ENCODE measurements around the gene SHLD2.
A peak's percentile ranks its signal among the peaks of the same experiment; 100 is the strongest.
"Not testable (repeated sequence)": the region's sequence is repeated elsewhere in the genome, so short reads cannot be mapped to it uniquely, and the experiment has no call there.

SHLD2 gene

DNA sequence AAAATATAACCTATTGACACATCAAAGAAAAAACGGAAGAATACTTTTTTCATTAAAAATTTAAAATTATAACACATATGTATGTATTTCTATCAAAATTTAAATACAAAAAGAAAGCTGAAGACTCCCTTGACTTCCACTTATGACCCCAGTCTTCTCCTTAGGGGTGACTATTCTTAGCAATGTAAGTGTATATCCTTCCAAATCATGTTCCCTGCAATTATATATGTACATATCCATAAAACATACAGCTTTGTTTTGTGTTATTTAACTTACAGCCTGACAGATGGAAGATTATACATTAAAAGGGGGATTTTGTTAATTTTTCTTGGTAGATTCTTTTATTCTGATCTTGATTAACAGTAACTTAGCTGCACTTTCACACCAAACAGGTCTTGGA, 9.5 kb upstream of the SHLD2 start:
- DNase-seq (ENCODE audit: low spot score): no peak

GRCh38 chr10:87089746-87090145, 5.3 kb upstream of the SHLD2 start:
- DNase-seq (ENCODE audit: low spot score): no peak

DNA sequence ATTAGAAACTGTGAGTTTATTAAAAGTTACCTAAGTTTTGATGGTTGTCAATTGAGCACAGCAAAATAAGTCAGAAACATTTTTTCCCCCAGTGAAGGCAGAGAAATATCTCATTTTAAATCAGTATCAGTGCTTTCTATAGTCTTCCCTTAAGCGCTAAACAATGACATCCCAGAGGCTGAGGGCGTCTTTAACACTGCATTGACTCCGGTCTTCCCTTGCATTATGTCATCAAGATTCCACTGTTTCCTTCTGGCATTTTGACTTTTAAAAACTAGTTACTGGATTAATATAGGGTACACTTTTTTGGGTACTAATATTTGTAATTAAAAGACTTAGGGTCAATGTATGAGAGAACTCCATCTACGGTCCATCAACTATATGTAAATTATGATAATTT, 4.2 kb upstream of the SHLD2 start:
- DNase-seq (ENCODE audit: low spot score): no peak

GRCh38 chr10:87092376-87092860, 2.6 kb upstream of the SHLD2 start:
- no peak for DNase-seq (ENCODE audit: low spot score)

- DNase-seq (ENCODE audit: low spot score): no peak
Measured at GRCh38 chr10:87092861-87093631, 2.0 kb upstream of the SHLD2 start.

GRCh38 chr10:87093632-87094372, 1.2 kb upstream of the SHLD2 start:
- DNase-seq (ENCODE audit: low spot score): peak; percentile 45

GRCh38 chr10:87095236-87095945, 385 bp downstream of the SHLD2 start:
- peak; percentile 70 for DNase-seq (ENCODE audit: low spot score)

GRCh38 chr10:87101996-87102395, 7.0 kb downstream of the SHLD2 start:
- DNase-seq (ENCODE audit: low spot score): no peak

DNA sequence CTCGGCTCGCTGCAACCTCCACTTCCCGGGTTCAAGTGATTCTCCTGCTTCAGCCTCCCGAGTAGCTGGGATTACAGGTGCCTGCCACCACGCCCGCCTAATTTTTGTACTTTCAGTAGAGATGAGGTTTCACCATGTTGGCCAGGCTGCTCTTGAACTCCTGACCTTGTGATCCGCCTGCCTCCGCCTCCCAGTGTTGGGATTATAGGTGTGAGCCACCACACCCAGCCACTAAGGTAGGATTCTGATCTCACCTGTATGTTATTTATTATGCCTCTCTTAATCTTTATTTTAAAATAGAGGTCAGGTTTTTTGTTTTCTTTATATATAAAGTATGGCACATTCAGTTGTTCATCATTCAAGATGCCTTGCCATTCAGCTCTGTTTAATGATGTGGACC, 9.7 kb downstream of the SHLD2 start:
- not testable (repeated sequence) for DNase-seq (ENCODE audit: low spot score)

GRCh38 chr10:87105446-87106124, 10.6 kb downstream of the SHLD2 start:
- DNase-seq (ENCODE audit: low spot score): no peak

DNA sequence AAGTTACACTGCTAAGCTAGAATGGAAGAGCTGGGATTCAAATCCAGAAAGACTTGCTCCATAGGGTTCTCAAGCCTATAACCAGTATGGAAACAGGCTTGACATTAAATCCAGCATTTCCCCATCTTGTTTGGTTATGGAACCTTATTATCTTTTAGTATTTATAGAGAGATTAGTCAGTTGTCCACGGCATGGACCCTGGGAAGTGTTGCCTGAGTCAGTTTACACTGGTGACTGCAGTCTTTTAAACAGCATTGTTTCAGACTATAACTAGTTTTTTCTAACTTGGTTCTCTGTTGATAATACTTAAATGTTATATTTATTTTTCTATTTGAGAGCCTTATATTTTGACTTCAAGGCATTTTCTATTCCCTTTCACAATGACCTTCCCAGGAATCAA, 23.1 kb downstream of the SHLD2 start:
- DNase-seq (ENCODE audit: low spot score): not testable (repeated sequence)

GRCh38 chr10:87119029-87119428, 24.0 kb downstream of the SHLD2 start:
- not testable (repeated sequence) for DNase-seq (ENCODE audit: low spot score)

- not testable (repeated sequence) for DNase-seq (ENCODE audit: low spot score)
Measured at GRCh38 chr10:87123351-87123750, 28.3 kb downstream of the SHLD2 start.

GRCh38 chr10:87127048-87127447, 32.0 kb downstream of the SHLD2 start:
- not testable (repeated sequence) for DNase-seq (ENCODE audit: low spot score)

DNA sequence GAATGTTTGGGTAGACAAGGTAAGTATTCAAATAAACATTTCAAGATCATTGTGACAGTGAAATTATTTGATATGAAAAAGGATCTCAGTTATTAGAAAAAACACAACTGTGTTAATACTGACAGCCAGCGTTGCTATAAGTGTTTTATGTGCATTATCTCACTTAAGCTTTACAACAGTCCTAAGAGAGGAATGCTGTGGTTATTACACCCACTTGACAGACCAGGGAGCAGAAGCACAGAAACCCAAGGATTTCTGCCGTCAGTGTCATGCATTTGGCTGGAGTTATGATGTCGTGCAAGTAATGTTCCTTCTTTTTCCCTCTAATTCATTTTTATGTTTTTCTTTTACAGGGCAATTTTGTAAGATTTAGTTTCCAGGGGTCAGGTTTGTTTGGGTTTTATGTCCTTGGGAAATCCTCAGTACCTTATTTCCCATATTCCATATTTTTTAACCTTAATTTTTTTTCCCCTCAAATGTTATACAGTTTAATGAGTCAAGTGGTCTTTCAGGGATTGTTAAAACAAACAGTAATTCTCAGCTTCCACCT, 32.7 kb downstream of the SHLD2 start:
- DNase-seq (ENCODE audit: low spot score): not testable (repeated sequence)

- not testable (repeated sequence) for DNase-seq (ENCODE audit: low spot score)
Measured at GRCh38 chr10:87132176-87132575, 37.2 kb downstream of the SHLD2 start.

- DNase-seq (ENCODE audit: low spot score): not testable (repeated sequence)
Measured at GRCh38 chr10:87133936-87134335, 38.9 kb downstream of the SHLD2 start.

GRCh38 chr10:87134440-87134839, 39.4 kb downstream of the SHLD2 start:
- DNase-seq (ENCODE audit: low spot score): not testable (repeated sequence)

DNA sequence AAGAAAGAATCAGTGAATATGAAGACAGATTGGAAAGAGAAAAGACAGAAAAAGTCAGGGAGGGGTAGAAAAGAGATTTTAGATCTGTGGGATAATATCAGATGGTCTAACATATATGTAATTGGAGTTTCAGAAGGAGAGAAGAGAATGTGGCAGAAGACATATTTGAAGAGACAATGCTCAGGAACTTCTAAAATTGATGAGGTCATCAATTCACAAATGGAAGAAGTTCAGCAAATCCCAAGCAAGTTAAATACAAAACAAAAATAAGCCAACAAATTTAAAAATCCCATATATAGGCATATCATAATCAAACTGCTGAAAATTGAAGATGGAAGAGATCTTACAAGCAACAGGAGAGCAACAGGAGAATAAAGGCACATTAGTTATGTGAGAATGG, 42.5 kb downstream of the SHLD2 start:
- DNase-seq (ENCODE audit: low spot score): not testable (repeated sequence)

DNA sequence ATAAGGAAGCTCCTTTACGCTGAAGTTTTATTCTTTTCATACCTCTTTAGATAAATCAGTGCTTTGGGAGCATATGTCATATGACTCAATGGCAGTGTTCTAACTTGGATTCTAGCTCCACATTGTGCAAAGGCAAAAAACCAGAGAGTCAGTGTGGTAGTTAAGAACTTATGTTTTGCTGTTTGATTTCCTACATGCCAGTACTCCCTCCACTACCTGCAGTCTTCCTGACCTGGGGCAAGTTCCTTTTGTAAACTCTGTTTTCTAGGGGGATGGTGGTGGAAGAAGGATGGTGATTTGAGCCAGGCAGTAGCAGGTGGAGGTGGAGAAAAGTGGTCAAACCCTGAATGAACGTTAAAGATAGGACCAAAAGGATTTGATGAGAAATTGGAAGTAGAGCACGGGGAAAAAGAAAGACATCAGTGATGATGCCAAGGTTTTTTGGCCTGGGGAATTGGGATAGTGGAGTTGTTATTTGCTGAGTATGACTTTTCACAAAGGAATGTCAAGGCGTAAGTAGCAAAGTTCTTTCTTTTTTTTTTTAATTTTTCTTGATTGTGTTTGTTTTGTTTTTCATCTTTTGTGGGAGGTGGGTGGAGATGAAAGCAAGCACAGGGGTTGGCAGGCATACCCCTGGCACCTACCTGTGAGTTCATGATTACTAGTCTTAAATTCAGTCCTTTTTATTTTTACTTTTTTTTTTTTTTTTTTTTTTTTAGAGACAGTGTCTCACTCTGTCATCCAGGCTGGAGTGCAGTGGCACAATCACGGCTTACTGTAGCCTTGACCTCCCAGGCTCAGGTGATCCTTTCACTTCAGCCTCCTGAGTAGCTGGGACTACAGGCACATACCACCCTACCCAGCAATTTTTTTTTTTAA, 47.5 kb downstream of the SHLD2 start:
- DNase-seq (ENCODE audit: low spot score): not testable (repeated sequence)

- DNase-seq (ENCODE audit: low spot score): not testable (repeated sequence)
Measured at GRCh38 chr10:87143109-87143418, 48.1 kb downstream of the SHLD2 start.
